HCT116 (cell line): ENCODE results near the gene GPT2.

Experiments
- CEBPB ChIP-seq: IDR thresholded peaks from 2 replicates; pipeline ENCODE4 v1.6.1; 2012; ENCODE audit warnings: low read depth
- CTCF ChIP-seq, 3 experiments: fragments of 200-600 bp in 1 of 3; sonication (generic) in 1 of 3; IDR thresholded peaks in 2 of 3; conservative IDR thresholded peaks in 1 of 3; 2 replicates each; pipeline ENCODE4 v1.5.1; 2012 to 2017; ENCODE audit warnings: low read depth in 2 of 3, low read length in 2 of 3, antibody characterized with exemption in 1 of 3, borderline replicate concordance in 1 of 3, control low read depth in 1 of 3, mild to moderate bottlenecking in 1 of 3, mixed read lengths in 1 of 3, mixed run types in 1 of 3, moderate library complexity in 1 of 3; ENCODE audit not compliant: insufficient read depth in 1 of 3
- EZH2phosphoT487 ChIP-seq: fragments of 200-600 bp; IDR thresholded peaks from 2 replicates; pipeline ENCODE4 v1.6.1; 2018; ENCODE audit warnings: antibody characterized with exemption, borderline replicate concordance
- POLR2A ChIP-seq: IDR thresholded peaks from 2 replicates; pipeline ENCODE4 v1.7.0; 2011; ENCODE audit warnings: borderline replicate concordance; ENCODE audit not compliant: insufficient read depth, insufficient read length; ENCODE audit errors: extremely low read depth
- YY1 ChIP-seq: IDR thresholded peaks from 2 replicates; pipeline ENCODE4 v1.6.1; 2011; ENCODE audit warnings: low read length, low read depth, moderate library complexity, mild to moderate bottlenecking; ENCODE audit not compliant: insufficient replicate concordance; ENCODE audit errors: extremely low read depth
- TF ChIP-seq, protein P1 (sequence below): IDR thresholded peaks from 2 replicates; pipeline ENCODE4 v1.6.1; 2012

DNA sequence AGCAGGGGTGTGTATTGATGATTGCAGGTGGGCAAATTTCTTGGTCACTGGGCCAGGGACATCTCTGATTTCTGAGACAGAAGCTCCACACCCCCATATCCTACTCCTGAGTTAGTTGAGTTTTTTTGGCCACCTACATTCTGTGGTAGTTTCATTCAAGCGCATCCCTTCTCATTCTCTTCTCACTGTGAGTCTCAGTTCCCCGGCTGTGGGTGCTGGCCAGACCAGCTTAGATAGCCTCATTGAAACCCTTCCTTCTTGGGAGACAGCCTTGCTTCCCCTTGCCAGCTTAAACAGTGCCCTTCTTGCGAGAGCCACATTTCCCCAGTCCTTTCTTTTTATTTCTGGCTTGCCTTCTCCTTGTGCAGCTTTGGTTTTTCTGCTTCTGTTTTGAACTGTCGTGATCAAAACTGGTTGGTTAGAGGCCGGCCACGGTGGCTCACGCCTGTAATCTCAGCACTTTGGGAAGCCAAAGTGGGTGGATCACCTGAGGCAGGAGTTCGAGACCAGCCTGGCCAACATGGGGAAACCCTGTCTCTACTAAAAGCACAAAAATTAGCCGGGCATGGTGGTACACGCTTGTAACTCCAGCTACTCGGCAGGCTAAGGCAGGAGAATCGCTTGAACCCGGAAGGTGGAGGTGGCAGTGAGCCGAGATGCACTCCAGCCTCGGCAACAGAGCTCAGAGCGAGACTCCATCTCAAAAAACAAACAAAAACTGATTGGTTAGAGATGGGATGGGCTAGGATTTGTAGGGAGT lies 2.8 kb downstream of the GPT2 start:
- TF ChIP-seq EZH2phosphoT487 (no peak), CTCF (IDR thresholded peaks at IDR 0.05 in 2 of 3, conservative IDR thresholded peaks at IDR 0.05 in 1 of 3; ENCODE audit: borderline replicate concordance in 1 of 3, insufficient read depth in 1 of 3, low read depth in 2 of 3, low read length in 2 of 3) (no peak), YY1 (no peak), POLR2A (no peak), CEBPB (no peak)
- TF ChIP-seq, protein P1, sequence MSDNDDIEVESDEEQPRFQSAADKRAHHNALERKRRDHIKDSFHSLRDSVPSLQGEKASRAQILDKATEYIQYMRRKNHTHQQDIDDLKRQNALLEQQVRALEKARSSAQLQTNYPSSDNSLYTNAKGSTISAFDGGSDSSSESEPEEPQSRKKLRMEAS: no peak
